Stimulated activated memory B cell treated with anti-CD40 and anti-IgM and Interleukin-4, amounts not matched to agents 10 μg/mL and 1 μg/mL and 100 μg/mL, for 72 hours (primary cell): ENCODE data around the gene NTM.

Experiments used
- ATAC-seq: fragments of 150-1000 bp; cut with Tn5 transposase; 2 replicates; pipeline ENCODE4 v1.10.0; 2021
- H3K27ac Mint-ChIP-seq: one replicate; pipeline ENCODE4 v1.8.0; 2022; ENCODE audit warnings: mild to moderate bottlenecking, mixed read lengths
- H3K27me3 Mint-ChIP-seq: one replicate; pipeline ENCODE4 v1.8.0; 2022; ENCODE audit warnings: mixed read lengths
- H3K36me3 Mint-ChIP-seq: one replicate; pipeline ENCODE4 v1.8.0; 2022; ENCODE audit warnings: mixed read lengths
- H3K4me1 Mint-ChIP-seq: one replicate; pipeline ENCODE4 v1.8.0; 2022; ENCODE audit warnings: mixed read lengths
- H3K4me3 Mint-ChIP-seq: one replicate; pipeline ENCODE4 v1.8.0; 2022; ENCODE audit warnings: mild to moderate bottlenecking, moderate library complexity, mixed read lengths
- H3K9me3 Mint-ChIP-seq: one replicate; pipeline ENCODE4 v1.8.0; 2022; ENCODE audit warnings: mixed read lengths

The NTM gene

GRCh38 chr11:131796089-131796488 lies 425.7 kb downstream of the NTM start:
- H3K27ac Mint-ChIP-seq, result no peak overlapping the region

DNA sequence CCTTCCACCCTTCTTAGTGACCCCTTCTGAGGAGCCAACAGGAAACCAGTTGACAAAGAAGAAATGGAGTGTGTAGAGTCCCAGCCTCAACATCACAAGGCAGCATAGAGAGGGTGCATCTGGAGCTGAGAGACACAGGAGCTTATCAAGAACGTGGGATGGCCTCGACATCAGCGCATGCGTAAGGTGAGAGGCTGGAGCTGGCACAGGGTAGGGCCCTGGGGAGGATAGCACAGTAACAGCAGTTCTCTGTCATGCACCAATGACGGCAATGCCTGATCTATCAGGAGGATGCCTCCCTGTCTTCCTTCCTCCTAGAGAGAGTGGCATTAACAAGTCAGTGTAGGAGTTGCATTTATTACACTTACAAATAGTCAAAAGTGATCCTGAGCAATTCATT lies 426.1 kb downstream of the NTM start:
- H3K27me3 Mint-ChIP-seq, result no peaks in the 10 kb centered on the region
- no peaks in the 10 kb centered on the region for H3K4me1 Mint-ChIP-seq
- no peak overlapping the region for H3K4me3 Mint-ChIP-seq
- no peaks in the 10 kb centered on the region for H3K36me3 Mint-ChIP-seq
- ATAC-seq, result no peak
- H3K9me3 Mint-ChIP-seq, result peaks cover 2% of the 10 kb centered on the region
- H3K27ac Mint-ChIP-seq, result no peak overlapping the region

More at GRCh38 chr11:131796089-131796488, 425.7 kb downstream of the NTM start:
- no peak for ATAC-seq
- Mint-ChIP-seq H3K27me3 (no peaks in the 10 kb centered on the region), H3K36me3 (no peaks in the 10 kb centered on the region), H3K9me3 (peaks cover 2% of the 10 kb centered on the region), H3K4me1 (no peaks in the 10 kb centered on the region), H3K4me3 (no peak overlapping the region)

DNA sequence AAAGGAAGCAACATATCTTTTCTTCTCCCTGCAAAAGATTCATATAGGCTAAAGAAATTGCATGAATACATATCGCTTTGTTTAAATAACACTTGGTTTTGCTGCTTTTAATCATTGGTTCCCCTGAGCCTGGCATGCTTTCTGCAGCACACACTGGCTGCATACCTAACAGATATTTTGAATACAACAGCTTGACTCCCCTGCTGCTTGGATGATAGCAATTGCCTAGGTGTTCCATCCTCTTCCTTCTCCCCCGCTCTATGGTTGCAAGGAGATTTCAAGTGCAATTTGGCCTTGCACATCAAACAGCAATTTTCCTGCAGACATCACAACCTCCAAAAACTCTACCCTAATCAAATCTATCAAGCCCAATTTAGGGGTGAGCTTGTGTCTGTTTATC lies 430.0 kb downstream of the NTM start:
- peaks cover 5% of the 10 kb centered on the region for H3K9me3 Mint-ChIP-seq
- ATAC-seq, result no peak
- H3K36me3 Mint-ChIP-seq, result no peaks in the 10 kb centered on the region
- no peaks in the 10 kb centered on the region for H3K4me1 Mint-ChIP-seq
- H3K4me3 Mint-ChIP-seq, result no peak overlapping the region
- no peak overlapping the region for H3K27ac Mint-ChIP-seq
- H3K27me3 Mint-ChIP-seq, result no peaks in the 10 kb centered on the region

DNA sequence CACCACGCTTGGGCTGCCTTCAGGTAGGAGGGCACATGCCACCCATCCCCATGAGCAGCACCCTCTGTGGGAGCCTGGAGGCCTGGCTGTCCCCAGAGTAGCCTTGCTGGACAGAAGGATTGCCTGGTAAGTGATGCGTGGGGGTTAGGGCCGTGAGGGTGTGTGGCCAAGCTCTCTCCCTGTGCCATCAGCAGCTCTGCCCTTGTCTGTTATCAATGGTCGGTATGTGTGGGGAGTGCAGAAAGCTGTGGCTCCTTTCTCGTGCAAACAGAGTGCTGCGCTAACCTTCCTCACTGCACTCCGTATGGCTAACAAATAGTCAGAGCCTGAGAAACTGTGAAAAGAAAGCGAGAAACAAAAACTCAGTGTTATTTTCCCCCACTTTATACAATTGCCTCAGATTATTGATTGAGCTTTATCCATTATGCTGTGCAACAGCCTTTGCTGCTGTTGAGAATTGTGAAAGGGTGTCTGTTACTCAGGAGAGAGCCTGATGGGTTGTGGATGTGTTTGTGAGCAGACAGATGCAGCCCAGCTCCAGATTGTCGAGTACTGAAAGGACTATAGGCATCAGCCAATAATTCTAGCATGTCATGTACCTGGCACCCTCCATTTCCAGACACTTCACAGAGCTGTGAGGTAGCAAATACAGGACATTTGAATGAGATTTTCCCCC lies 432.2 kb downstream of the NTM start:
- H3K27ac Mint-ChIP-seq, result no peak overlapping the region
- H3K27me3 Mint-ChIP-seq, result no peaks in the 10 kb centered on the region
- H3K4me1 Mint-ChIP-seq, result no peaks in the 10 kb centered on the region
- ATAC-seq, result no peak
- no peaks in the 10 kb centered on the region for H3K36me3 Mint-ChIP-seq
- H3K4me3 Mint-ChIP-seq, result no peak overlapping the region
- H3K9me3 Mint-ChIP-seq, result peaks cover 5% of the 10 kb centered on the region

DNA sequence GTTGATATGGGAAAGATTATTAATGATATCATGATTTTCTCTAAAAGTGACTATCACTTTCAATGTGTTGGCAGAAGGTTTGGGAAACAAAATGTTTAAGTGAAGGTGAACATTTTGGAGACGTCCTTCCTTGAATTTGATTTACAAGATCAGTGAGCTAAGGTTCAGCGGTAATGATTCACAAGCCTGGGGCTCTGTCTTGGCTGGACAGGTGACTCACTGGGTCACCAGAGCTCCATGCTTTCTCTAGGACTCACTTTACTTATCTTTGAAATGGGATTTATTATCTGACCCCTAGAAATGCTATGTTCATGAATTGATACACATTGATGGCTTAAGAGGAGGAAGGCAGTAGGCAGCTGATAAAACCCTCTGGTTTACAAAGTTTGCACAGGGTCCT lies 437.5 kb downstream of the NTM start:
- Mint-ChIP-seq H3K36me3 (no peaks in the 10 kb centered on the region), H3K9me3 (peaks cover 5% of the 10 kb centered on the region), H3K27ac (no peak overlapping the region), H3K4me1 (no peaks in the 10 kb centered on the region), H3K27me3 (no peaks in the 10 kb centered on the region), H3K4me3 (no peak overlapping the region)
- ATAC-seq, result no peak

DNA sequence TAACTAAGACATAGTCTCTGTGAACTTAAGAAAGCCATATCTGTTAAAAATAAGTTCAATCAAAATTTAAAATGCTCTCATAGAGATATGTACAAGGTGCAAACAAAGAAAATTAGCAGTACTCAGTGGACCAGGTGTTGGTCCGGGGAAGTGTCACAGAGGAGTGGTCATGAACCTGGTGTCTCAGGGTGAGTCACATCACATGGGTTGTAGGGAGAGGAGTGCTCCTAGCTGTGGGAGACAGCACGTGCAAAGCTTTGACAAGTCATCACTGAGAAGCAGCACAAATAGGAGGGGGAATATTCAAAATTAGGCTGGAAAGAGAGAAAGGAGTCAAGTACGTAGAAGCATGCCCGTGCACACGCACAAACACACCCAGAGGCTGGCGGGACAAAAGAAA lies 438.1 kb downstream of the NTM start:
- no peaks in the 10 kb centered on the region for H3K4me1 Mint-ChIP-seq
- no peaks in the 10 kb centered on the region for H3K27me3 Mint-ChIP-seq
- H3K9me3 Mint-ChIP-seq, result peaks cover 5% of the 10 kb centered on the region
- ATAC-seq, result no peak
- no peak overlapping the region for H3K27ac Mint-ChIP-seq
- H3K4me3 Mint-ChIP-seq, result no peak overlapping the region
- no peaks in the 10 kb centered on the region for H3K36me3 Mint-ChIP-seq

- no peaks in the 10 kb centered on the region for H3K9me3 Mint-ChIP-seq
- no peak for ATAC-seq
- H3K27me3 Mint-ChIP-seq, result no peaks in the 10 kb centered on the region
- no peak overlapping the region for H3K27ac Mint-ChIP-seq
- H3K4me3 Mint-ChIP-seq, result no peak overlapping the region
- H3K4me1 Mint-ChIP-seq, result no peaks in the 10 kb centered on the region
- H3K36me3 Mint-ChIP-seq, result no peaks in the 10 kb centered on the region
Measured at GRCh38 chr11:131809203-131809918, 438.9 kb downstream of the NTM start.

DNA sequence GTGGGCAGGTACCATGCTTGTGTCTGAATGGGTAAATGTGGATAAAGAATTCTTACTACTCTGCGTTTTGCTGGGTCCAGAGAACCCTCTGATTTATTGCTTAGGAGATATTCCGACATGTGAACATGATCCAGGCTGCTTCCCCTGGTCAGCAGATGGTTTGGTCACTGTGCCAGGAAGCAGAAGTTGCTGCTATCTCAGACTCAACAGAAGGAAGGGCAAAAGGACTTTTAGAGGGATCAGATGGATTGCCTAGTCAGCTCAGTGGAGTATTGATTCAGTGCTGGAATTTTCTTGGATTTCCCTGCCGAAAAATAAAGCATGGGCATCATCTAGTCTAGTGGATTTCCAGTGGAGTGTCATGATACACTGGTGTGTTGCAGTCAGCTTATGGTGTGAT lies 440.1 kb downstream of the NTM start:
- H3K4me3 Mint-ChIP-seq, result no peak overlapping the region
- no peak overlapping the region for H3K27ac Mint-ChIP-seq
- no peaks in the 10 kb centered on the region for H3K27me3 Mint-ChIP-seq
- no peaks in the 10 kb centered on the region for H3K36me3 Mint-ChIP-seq
- no peak for ATAC-seq
- H3K4me1 Mint-ChIP-seq, result no peaks in the 10 kb centered on the region
- H3K9me3 Mint-ChIP-seq, result no peaks in the 10 kb centered on the region

DNA sequence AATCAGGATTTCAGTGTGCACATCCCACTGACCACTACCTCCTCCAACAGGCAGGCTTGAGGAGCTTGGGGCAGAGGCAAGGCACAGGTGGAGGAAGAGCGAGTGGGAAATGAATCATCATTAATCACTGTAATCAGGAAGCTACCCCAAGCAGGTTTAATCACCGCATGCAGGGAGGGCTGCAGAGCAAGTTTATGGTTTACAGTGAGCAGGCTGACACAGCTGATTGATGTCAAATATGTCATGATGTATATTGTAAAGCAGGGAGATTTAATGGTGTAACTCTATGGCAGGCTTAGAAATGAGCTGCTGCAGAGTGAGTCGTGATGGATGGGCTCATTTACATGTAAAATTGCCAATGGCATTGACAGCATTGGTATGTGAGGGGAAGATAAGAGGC lies 441.0 kb downstream of the NTM start:
- Mint-ChIP-seq H3K36me3 (no peaks in the 10 kb centered on the region), H3K9me3 (no peaks in the 10 kb centered on the region), H3K4me3 (no peak overlapping the region)

GRCh38 chr11:131814108-131814507 lies 443.7 kb downstream of the NTM start:
- Mint-ChIP-seq H3K4me3 (no peak overlapping the region), H3K9me3 (no peaks in the 10 kb centered on the region), H3K36me3 (no peaks in the 10 kb centered on the region), H3K27me3 (no peaks in the 10 kb centered on the region), H3K4me1 (no peaks in the 10 kb centered on the region), H3K27ac (no peak overlapping the region)
- ATAC-seq, result no peak

More for the DNA sequence above, 441.0 kb downstream of the NTM start:
- Mint-ChIP-seq H3K27ac (no peak overlapping the region), H3K27me3 (no peaks in the 10 kb centered on the region), H3K4me1 (no peaks in the 10 kb centered on the region)
- no peak for ATAC-seq

DNA sequence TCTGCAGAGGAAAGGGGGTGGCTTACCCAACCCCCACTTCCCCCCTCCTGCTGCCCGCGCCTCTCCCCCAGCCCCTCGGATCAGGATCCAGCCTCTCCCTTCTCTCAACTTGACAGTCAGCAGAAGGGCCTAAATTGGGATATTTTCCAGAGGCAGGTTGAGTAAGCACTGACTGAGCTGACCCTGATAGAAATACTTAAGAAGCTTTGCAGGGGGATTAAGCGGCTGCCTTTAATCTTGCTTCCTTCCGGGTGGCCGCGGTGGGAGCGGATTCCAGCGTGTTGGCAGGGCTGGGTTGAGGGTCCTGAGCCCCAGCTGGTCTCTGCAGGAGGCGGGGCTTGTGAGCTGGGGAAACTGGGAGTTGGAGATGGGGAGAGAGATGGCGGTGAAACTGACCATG lies 445.2 kb downstream of the NTM start:
- no peaks in the 10 kb centered on the region for H3K9me3 Mint-ChIP-seq
- ATAC-seq, result no peak
- no peak overlapping the region for H3K4me3 Mint-ChIP-seq
- H3K4me1 Mint-ChIP-seq, result no peaks in the 10 kb centered on the region
- no peaks in the 10 kb centered on the region for H3K36me3 Mint-ChIP-seq
- H3K27me3 Mint-ChIP-seq, result no peaks in the 10 kb centered on the region
- no peak overlapping the region for H3K27ac Mint-ChIP-seq

DNA sequence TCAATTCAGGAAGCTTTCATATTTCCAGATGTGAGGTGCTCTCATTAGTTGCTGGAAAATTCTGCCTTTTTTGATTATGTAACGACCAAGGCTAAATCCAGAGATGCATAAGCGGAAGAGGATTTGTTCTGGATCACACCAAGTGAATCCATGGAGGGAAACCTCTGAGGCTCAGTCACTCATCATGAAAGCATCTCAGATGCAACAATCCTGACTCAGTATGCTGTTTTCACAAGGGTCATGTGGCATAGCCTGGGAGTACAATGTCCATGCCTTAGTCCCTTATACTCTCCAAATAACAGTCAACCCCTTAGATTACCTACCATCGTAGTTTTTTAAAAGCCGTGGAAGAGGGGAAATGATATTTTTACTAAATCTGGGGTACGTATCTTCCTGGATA lies 445.6 kb downstream of the NTM start:
- Mint-ChIP-seq H3K27ac (no peak overlapping the region), H3K9me3 (no peaks in the 10 kb centered on the region), H3K4me3 (no peak overlapping the region), H3K36me3 (no peaks in the 10 kb centered on the region), H3K27me3 (no peaks in the 10 kb centered on the region), H3K4me1 (no peaks in the 10 kb centered on the region)
- ATAC-seq, result no peak

DNA sequence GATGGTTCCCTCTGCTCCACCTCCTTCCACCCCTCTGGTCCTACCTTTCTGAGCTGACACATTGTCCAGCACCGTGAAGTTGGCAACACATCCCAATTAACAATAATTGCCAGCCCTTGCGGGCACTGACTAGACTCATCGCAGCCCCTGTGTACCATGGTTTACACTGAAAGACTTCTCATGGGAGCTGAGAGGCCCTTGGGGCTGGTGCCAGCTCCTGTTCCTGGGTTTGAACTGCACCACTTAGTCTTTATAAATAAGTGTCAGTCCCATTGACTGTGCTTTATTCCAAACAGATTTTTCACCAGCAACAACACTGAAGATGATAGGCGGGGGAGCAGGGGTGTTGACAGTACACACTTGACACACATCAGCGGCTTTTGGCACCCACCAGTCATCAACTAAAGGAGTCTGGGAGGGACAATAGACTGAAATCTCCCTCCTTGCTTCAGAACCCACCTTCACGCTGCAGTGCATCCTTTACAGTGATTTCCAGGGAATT lies 447.3 kb downstream of the NTM start:
- Mint-ChIP-seq H3K9me3 (no peaks in the 10 kb centered on the region), H3K36me3 (no peaks in the 10 kb centered on the region), H3K4me1 (no peaks in the 10 kb centered on the region), H3K27me3 (no peaks in the 10 kb centered on the region), H3K27ac (no peak overlapping the region), H3K4me3 (no peak overlapping the region)
- peak; percentile 18 for ATAC-seq

DNA sequence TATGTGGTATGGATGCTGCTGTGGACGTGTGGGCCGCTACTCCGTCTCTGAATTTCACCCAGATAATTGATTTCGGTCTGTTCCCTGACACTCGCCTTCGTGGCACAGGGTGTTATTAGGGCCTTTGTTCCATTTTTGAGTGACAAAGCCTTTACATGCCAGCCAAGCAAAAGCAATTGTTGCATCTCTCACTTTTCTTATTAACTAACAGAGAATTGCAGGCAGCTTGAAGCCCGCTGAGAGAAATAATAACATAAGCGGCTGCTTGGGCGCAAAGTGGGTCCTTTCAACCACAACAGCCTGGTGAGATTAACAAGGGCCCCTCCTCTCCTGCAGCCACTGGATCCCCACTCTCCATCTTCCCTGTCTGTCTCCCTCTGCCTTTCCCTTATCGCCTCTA lies 449.4 kb downstream of the NTM start:
- ATAC-seq, result no peak
- Mint-ChIP-seq H3K27ac (no peak overlapping the region), H3K9me3 (no peaks in the 10 kb centered on the region), H3K36me3 (no peaks in the 10 kb centered on the region), H3K4me3 (no peak overlapping the region), H3K27me3 (no peaks in the 10 kb centered on the region), H3K4me1 (no peaks in the 10 kb centered on the region)

DNA sequence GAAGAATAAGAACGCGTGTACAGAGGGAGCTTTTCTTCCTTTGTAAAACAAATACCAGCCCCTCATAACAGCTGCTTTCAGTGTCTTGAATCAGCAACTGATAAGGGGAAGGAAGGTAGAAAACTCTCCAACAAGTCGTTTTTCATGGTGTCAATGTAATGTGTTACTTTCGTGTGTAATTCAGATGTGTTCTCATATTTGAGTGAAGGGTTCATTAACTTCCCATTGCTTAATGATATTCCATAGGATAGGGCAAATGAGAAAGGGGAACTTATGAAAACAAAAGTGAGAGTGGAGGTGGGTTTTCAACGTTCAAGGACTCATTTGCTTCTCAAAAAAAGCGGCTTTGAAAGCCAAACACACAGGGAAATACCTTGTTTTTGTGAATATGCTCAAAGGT lies 452.1 kb downstream of the NTM start:
- Mint-ChIP-seq H3K4me3 (no peak overlapping the region), H3K4me1 (no peaks in the 10 kb centered on the region), H3K27ac (no peak overlapping the region), H3K27me3 (no peaks in the 10 kb centered on the region), H3K36me3 (no peaks in the 10 kb centered on the region), H3K9me3 (no peaks in the 10 kb centered on the region)
- ATAC-seq, result no peak

DNA sequence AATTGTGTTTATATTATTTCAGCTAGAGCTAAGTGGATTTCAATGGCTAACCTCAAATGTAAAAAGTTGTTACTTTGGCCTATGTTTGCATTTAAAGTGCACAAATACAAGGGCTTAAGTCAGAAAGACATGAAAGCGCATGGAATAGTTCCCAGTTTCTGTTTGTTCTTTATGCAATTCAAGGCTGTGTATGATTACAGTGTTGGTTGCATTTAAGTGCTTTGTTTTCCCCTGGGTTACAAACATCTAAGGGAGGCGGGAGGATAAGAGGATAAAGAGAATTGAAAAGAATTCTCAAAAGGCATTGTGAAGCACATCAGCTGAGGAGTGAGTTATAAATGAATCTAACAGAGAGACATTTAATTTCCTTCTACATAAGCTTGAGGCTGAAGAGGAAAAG lies 453.4 kb downstream of the NTM start:
- ATAC-seq, result no peak
- Mint-ChIP-seq H3K36me3 (no peaks in the 10 kb centered on the region), H3K27me3 (no peaks in the 10 kb centered on the region), H3K4me1 (no peaks in the 10 kb centered on the region), H3K9me3 (no peaks in the 10 kb centered on the region), H3K4me3 (no peak overlapping the region), H3K27ac (no peak overlapping the region)
